Osteocyte (in vitro differentiated cells): ENCODE measurements around the gene ACOX2. TPM values are rescaled to one million over a fixed set of nuclear protein-coding genes. Genes with fewer than 3 reads are reported as not detected.

Source experiments
- DNase-seq: peaks from one replicate; pipeline ENCODE4 v3.0.0; 2021; ENCODE audit warnings: mixed read lengths; ENCODE audit not compliant: unreplicated experiment; ENCODE audit errors: extremely low spot score
- H3K27ac Mint-ChIP-seq: one replicate; pipeline ENCODE4 v1.8.0; 2021; ENCODE audit warnings: mild to moderate bottlenecking, mixed read lengths; ENCODE audit not compliant: unreplicated experiment
- H3K27me3 Mint-ChIP-seq: one replicate; pipeline ENCODE4 v1.8.0; 2021; ENCODE audit warnings: mixed read lengths; ENCODE audit not compliant: unreplicated experiment
- H3K36me3 Mint-ChIP-seq: one replicate; pipeline ENCODE4 v1.8.0; 2021; ENCODE audit warnings: mixed read lengths; ENCODE audit not compliant: unreplicated experiment
- H3K4me1 Mint-ChIP-seq: one replicate; pipeline ENCODE4 v1.8.0; 2021; ENCODE audit warnings: mixed read lengths; ENCODE audit not compliant: unreplicated experiment
- H3K4me3 Mint-ChIP-seq: one replicate; pipeline ENCODE4 v1.8.0; 2021; ENCODE audit warnings: mild to moderate bottlenecking, moderate library complexity, mixed read lengths; ENCODE audit not compliant: unreplicated experiment
- H3K9me3 Mint-ChIP-seq: one replicate; pipeline ENCODE4 v1.8.0; 2021; ENCODE audit warnings: mixed read lengths; ENCODE audit not compliant: unreplicated experiment
- CTCF ChIP-seq: fragments of 200-600 bp; sonication (generic); IDR thresholded peaks from 2 replicates; pipeline ENCODE4 v1.5.0; 2021; ENCODE audit warnings: antibody characterized with exemption, mild to moderate bottlenecking, moderate library complexity
- total RNA-seq: library from RNA; stranded (reverse); gene quantifications from 2 replicates; pipeline ENCODE4 v1.2.1, GENCODE V29; 2021

Gene ACOX2
- total RNA-seq, 1 donor from 2014 or later, result 0.51 TPM

- no peaks in the 10 kb centered on the region for H3K36me3 Mint-ChIP-seq
Measured at GRCh38 chr3:58494107-58494506, 42.9 kb downstream of the ACOX2 start.

GRCh38 chr3:58492494-58492905, 44.5 kb downstream of the ACOX2 start:
- Mint-ChIP-seq H3K27ac (peak overlapping the region; percentile 70), H3K27me3 (no peaks in the 10 kb centered on the region), H3K4me1 (peaks cover 71% of the 10 kb centered on the region), H3K9me3 (no peaks in the 10 kb centered on the region), H3K36me3 (no peaks in the 10 kb centered on the region), H3K4me3 (peak overlapping the region; percentile 93)
- DNase-seq, result no peak
- TF ChIP-seq CTCF, result no peak

More at GRCh38 chr3:58494107-58494506, 42.9 kb downstream of the ACOX2 start:
- DNase-seq, result no peak
- H3K4me1 Mint-ChIP-seq, result peaks cover 74% of the 10 kb centered on the region
- H3K4me3 Mint-ChIP-seq, result peak overlapping the region; percentile 93
- H3K27ac Mint-ChIP-seq, result no peak overlapping the region
- no peaks in the 10 kb centered on the region for H3K9me3 Mint-ChIP-seq
- peak; percentile 25 for TF ChIP-seq CTCF
- H3K27me3 Mint-ChIP-seq, result no peaks in the 10 kb centered on the region

- Mint-ChIP-seq H3K4me1 (peaks cover 71% of the 10 kb centered on the region), H3K27ac (peak within 1 kb of the TSS; percentile 84), H3K27me3 (no peaks in the 10 kb centered on the region), H3K9me3 (no peaks in the 10 kb centered on the region), H3K36me3 (no peaks in the 10 kb centered on the region), H3K4me3 (peak within 1 kb of the TSS; percentile 93)
- peak; percentile 98 for DNase-seq
- TF ChIP-seq CTCF, result peak; percentile 83
Measured at GRCh38 chr3:58491506-58492402, 45.2 kb downstream of the ACOX2 start, which contains the start of gene KCTD6. Gene KCTD6 (plus strand): TSS chr3:58492096. CDS start chr3:58498756, 6,660 bp downstream.

- Mint-ChIP-seq H3K9me3 (no peaks in the 10 kb centered on the region), H3K27me3 (no peaks in the 10 kb centered on the region), H3K4me3 (peak overlapping the region; percentile 70), H3K27ac (peak overlapping the region; percentile 84), H3K4me1 (peaks cover 68% of the 10 kb centered on the region), H3K36me3 (no peaks in the 10 kb centered on the region)
- DNase-seq, result no peak
- TF ChIP-seq CTCF, result no peak
Measured at GRCh38 chr3:58490860-58491501, 46.0 kb downstream of the ACOX2 start.

GRCh38 chr3:58488967-58489366, 48.0 kb downstream of the ACOX2 start:
- Mint-ChIP-seq H3K27ac (no peak overlapping the region), H3K4me3 (no peak overlapping the region), H3K27me3 (no peaks in the 10 kb centered on the region)

More at GRCh38 chr3:58488967-58489366, 48.0 kb downstream of the ACOX2 start:
- Mint-ChIP-seq H3K36me3 (no peaks in the 10 kb centered on the region), H3K9me3 (no peaks in the 10 kb centered on the region), H3K4me1 (peaks cover 49% of the 10 kb centered on the region)
- TF ChIP-seq CTCF, result no peak
- DNase-seq, result no peak
